IPS-NIHi7 (cell line): ENCODE data around the gene GPBP1L1.

Source experiments
- DNase-seq: peaks from one replicate; pipeline ENCODE4 v3.0.0; 2012; ENCODE audit warnings: mixed read lengths; ENCODE audit errors: extremely low spot score

GPBP1L1 gene

GRCh38 chr1:45589861-45590260 lies 96.5 kb downstream of the GPBP1L1 start:
- no peak for DNase-seq

- DNase-seq, result no peak
These were observed 99.6 kb downstream of the GPBP1L1 start for GRCh38 chr1:45586769-45587168.

- DNase-seq, result no peak
These were observed 100.7 kb downstream of the GPBP1L1 start for GRCh38 chr1:45585496-45586075.

GRCh38 chr1:45585110-45585426 lies 101.3 kb downstream of the GPBP1L1 start:
- DNase-seq, result no peak

- DNase-seq, result peak; percentile 94
These were observed 101.8 kb downstream of the GPBP1L1 start for GRCh38 chr1:45584351-45585109.

- peak; percentile 90 for DNase-seq
These were observed 102.5 kb downstream of the GPBP1L1 start, which contains the start of gene NASP for GRCh38 chr1:45583666-45584350. Gene NASP (plus strand): TSS chr1:45584041. CDS start chr1:45584147, 106 bp downstream.

GRCh38 chr1:45583264-45583665 lies 103.1 kb downstream of the GPBP1L1 start:
- peak; percentile 100 for DNase-seq
